Urinary bladder (tissue), 4 donors: ENCODE measurements around the gene SRCIN1. TPM values are rescaled to one million over a fixed set of nuclear protein-coding genes. Genes with fewer than 3 reads are reported as not detected.

Experiments
- DNase-seq: peaks from one replicate; pipeline ENCODE4 v3.0.0-alpha.2; 2015; ENCODE audit errors: extremely low spot score
- H3K27ac ChIP-seq: one replicate; pipeline ENCODE4 v1.5.1; 2013; ENCODE audit warnings: low read depth, mild to moderate bottlenecking, moderate library complexity
- H3K36me3 ChIP-seq: one replicate; pipeline ENCODE4 v1.6.1; 2013; ENCODE audit warnings: mild to moderate bottlenecking, moderate library complexity; ENCODE audit not compliant: insufficient read depth
- H3K4me1 ChIP-seq: one replicate; pipeline ENCODE4 v1.6.1; 2013; ENCODE audit warnings: mild to moderate bottlenecking, moderate library complexity; ENCODE audit not compliant: insufficient read depth
- H3K4me3 ChIP-seq: one replicate; pipeline ENCODE4 v1.5.1; 2013; ENCODE audit warnings: low read depth, low read length
- WGBS: extraction: QIAGEN DNeasy Blood & Tissue Kit; methylation state at CpG from one replicate; pipeline ENCODE4 v1.1.7; 2013; 5-methylcytosine and 5-hydroxymethylcytosine counted together
- polyA plus RNA-seq: library from polyadenylated mRNA; stranded (reverse); fragments of 200-250 nt; gene quantifications from one replicate; pipeline ENCODE4 v1.2.3, GENCODE V29; 2013
- total RNA-seq: library from RNA; depleted of rRNA; stranded (reverse); fragments of >200 nt; gene quantifications from one replicate; pipeline ENCODE4 v1.2.3, GENCODE V29; 2014
- donor health status: healthy with polysubstance abuse.
- donor health status: healthy.

Gene SRCIN1
- total and polyA plus RNA-seq, 2 donors: 2.7 to 3.0 TPM

DNA sequence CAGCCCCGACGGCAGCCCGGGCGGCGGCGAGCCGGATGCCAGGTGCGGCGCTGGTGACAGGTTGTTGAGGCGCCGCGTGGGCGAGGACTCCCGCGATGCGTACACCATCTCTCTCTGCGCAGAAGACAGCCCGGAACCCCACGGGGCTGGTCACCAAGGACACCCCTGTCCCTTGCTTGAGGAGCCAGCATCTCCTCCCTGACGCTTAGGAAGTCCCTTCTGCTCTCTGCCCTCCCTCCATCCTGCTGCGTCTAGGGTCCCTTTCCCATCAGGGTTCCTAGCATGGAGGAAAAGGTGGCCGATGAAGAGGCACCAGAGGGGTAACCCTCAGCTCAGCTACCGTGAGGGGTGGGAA lies 43.6 kb downstream of the SRCIN1 start:
- WGBS: 13% methylated on average over 23 of the region's 23 CpGs
- no peak for DNase-seq
- Histone ChIP-seq H3K27ac (no peak overlapping the region), H3K4me3 (no peak overlapping the region), H3K4me1 (no peaks in the 10 kb centered on the region), H3K36me3 (no peaks in the 10 kb centered on the region)

DNA sequence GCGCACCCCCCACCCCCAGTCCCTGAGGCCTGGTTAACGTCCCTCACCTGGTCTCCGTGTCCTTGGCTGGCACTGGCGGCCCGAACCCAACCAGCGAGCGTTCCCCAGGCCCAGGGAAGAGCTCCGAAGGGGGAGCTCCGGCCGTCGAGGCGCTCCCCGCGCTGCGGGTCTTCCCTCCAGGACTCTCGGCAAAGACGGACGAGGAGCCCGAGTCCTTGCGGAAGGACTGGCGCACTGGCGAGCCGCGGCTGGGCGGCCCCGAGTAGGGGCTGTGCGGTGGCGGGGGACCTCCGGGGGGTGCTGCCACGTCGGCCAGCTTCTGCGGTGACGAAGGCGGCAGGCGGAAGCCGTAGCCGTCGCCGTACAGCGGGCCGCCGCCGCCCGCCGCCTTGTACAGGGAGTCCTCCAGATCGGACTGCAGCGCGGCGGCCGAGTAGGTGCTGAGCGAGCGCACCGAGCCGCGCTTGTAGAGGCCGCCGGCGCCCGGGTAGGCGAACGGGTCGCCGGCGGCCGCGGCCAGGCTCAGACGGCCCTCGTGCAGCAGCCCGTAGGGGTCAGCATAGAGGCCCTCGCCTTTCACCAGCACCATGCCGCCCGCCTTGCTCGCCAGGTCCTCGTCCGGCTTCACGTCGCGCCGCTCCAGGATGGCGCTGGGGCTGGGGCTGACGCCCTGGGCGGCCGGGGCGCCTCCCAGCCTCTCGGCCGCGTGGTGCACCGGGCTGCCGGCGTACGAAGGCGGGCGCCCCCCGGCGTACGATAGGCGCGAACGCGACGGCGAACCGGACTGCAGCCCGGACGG lies 44.1 kb downstream of the SRCIN1 start:
- WGBS: 8% methylated on average over 105 of the region's 105 CpGs
- H3K4me1 ChIP-seq: no peaks in the 10 kb centered on the region
- no peaks in the 10 kb centered on the region for H3K36me3 ChIP-seq
- DNase-seq: no peak
- H3K4me3 ChIP-seq: no peak overlapping the region
- H3K27ac ChIP-seq: no peak overlapping the region

DNA sequence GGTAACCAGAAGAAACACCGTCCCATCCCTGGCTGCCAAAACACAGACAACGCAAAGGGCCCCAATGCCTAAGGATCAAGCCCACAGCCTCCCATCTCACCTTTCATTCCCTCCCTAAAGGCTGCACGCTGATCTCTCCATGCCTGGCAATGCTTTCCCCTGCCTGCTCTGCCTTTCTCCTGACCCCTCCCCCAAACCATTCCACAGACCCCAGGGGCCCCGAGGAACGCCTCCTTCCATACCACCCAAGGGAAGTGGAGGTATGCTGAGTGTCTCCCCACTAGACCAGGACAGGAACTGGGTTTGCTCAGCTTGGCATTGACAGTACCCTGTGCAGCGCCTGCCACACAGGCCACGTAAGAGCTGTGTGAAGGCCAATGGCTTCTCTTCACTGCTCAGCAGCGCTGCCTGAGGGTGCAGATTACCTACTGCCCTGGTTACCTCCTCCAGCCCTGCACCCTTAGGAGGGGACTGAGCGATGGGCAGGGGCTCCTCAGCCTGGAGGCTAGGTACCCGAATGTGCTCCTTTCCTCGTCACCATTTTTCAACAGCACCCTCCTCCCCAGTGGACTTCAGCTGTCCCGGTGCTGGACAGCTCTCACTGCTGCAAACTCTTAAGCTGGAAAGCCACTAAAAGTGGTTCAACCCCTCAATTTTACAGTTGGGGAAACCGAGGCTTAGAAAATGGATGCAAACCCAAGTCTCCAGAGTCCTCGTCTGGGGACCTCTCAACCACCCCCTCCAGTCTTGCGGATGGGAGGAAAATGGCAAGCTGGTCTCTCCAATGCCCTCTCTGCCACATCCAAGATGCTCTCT lies 45.0 kb downstream of the SRCIN1 start:
- 23% methylated on average over 15 of the region's 15 CpGs for WGBS
- Histone ChIP-seq H3K27ac (no peak overlapping the region), H3K4me1 (no peaks in the 10 kb centered on the region), H3K4me3 (no peak overlapping the region), H3K36me3 (no peaks in the 10 kb centered on the region)
- DNase-seq: no peak

DNA sequence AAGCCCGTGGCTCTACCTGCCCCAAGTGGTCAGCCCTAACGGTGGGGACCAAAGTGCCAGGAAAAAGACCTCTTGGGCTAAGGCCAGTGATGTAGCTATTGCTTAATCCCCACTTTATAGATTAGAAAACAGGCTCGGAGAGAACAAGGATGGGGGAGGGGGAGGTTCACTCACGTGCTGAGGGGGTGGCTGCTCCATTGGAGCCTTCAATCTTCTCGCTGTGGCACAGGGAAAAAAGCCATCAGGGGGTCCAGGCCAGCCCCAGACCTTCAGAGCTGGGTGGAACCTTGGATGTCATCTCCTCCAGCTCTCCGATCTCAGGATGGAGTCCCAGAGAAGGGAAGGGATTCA lies 45.9 kb downstream of the SRCIN1 start:
- 16% methylated on average over 6 of the region's 6 CpGs for WGBS
- H3K4me1 ChIP-seq: no peaks in the 10 kb centered on the region
- no peak for DNase-seq
- no peak overlapping the region for H3K4me3 ChIP-seq
- H3K27ac ChIP-seq: no peak overlapping the region
- no peaks in the 10 kb centered on the region for H3K36me3 ChIP-seq

DNA sequence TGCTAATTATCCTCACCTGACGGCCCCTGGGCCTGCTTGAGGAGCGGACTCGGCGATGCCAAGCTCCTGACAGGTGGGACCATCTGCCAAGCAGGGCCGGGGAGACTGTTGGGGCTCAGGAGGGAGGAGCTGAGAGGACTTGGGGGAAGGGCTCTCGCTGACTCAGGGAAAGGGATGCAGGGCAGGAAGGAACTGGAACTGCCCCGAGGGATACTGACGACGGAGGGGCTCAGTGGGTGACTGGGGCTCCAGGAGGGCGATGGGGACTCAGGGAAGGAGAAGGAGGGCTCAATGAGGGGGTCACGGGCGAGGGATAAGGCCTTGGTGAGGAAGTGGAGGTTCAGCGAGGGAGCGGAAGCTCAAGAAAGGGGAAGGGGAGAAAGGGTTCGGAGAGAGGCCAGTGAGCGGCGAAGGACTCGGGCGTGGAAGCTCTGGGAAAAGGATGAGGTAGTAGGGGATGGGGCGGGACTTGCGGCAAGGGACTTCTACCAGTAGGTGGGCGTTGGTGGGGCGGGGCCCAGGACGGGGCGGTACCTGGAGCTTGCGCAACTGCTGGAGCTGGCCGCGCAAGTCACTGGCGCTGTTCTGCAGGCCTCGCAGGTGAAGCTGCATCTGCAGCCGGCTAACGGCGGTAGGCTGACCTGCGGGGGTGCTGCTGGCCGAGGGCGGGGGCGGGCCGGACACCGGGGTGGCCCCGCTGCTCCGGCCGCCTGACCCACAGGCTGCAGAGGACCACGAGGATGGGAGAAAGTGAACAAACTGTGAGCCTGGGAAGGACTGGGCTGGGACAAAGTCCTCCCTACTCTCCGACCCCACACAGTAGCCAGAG lies 46.5 kb downstream of the SRCIN1 start:
- Histone ChIP-seq H3K27ac (peak overlapping the region; percentile 79), H3K4me3 (peak overlapping the region; percentile 21), H3K4me1 (no peaks in the 10 kb centered on the region), H3K36me3 (no peaks in the 10 kb centered on the region)
- 6% methylated on average over 44 of the region's 44 CpGs for WGBS
- peak; percentile 49 for DNase-seq

DNA sequence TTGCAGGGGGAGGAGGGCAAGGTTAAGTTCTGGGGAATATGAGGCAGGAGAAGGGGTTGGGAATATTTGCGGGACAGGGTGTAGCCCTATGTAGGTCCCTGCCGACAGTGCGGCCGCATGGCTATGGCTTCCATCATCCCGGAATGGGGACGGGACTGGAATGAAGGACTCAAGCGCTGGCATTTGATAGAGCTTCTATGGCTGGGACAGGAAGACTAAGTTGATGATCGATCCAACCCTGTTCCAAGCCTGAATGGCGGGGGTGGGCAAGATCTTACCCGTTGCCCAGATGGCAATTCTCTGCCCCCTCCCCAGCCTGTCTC lies 47.1 kb downstream of the SRCIN1 start:
- WGBS: 5% methylated on average over 10 of the region's 10 CpGs
- no peaks in the 10 kb centered on the region for H3K36me3 ChIP-seq
- DNase-seq: no peak
- H3K4me1 ChIP-seq: no peaks in the 10 kb centered on the region
- peak overlapping the region; percentile 36 for H3K4me3 ChIP-seq
- H3K27ac ChIP-seq: peak overlapping the region; percentile 79

DNA sequence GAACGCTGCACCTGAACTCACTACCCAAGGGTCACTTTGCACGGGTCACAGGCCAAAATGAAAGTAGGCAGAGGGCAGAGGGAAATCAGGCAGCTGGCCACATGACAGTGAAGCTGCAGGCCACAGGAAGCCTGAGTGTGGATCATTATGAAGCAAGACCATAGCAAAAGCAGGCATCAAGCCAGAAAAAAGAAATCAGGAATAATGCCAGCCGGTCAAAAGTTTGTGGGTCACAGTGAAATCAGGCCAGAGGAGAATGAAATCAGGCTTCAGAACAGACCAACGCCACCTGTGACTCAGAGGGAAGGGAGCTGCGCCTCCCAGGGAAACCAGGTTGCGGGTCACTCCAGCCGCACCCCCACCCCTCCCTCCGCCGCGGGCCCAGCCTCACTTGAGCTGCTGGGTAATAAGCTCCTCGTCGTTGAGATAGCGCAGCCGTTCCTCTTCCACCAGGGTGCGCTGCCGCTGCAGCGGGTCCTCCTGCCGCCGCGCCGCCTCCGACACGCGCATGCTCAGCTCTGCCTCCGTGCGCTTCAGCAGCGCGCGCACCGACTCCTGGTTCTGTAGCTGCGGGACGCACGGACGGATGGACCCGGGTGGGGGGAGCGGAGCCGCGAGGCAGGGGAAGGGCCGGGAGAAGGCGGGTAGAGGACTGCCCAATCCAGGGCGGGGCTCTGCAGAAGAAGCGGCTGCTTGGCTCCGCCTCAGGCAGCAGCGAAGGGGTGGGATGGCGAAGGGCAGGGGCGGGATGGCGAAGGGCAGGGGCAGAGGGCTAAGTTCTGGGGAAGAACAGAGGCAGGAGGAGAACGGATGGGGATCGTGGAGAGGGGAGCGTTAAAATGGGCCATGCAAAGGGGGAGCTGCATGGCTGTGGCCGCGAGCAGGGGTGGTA lies 47.7 kb downstream of the SRCIN1 start:
- Histone ChIP-seq H3K36me3 (no peaks in the 10 kb centered on the region), H3K4me1 (no peaks in the 10 kb centered on the region), H3K4me3 (peak overlapping the region; percentile 36), H3K27ac (peak overlapping the region; percentile 51)
- DNase-seq: peak; percentile 84
- 3% methylated on average over 52 of the region's 52 CpGs for WGBS

DNA sequence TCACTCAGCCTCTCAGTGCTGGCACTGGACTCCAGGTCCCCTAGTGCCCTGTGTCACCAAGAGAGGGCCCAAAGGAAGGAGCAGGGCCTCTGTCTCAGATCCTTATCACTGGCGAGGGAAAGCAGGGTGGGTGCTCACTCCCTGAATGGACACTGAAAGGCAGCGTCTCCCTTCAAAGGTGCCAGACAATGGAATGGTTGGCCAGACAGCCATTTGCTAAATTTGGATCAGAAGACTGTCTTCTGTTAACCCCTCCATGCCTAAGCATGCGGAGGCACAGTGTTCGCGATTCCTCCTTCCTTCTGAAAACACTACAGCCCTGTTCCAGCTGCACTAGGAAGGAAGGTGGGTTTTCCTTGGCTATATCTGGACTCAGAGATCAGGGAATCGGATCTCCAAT lies 48.4 kb downstream of the SRCIN1 start:
- Histone ChIP-seq H3K36me3 (no peaks in the 10 kb centered on the region), H3K4me3 (no peak overlapping the region), H3K4me1 (no peaks in the 10 kb centered on the region), H3K27ac (peak overlapping the region; percentile 54)
- no peak for DNase-seq
- WGBS: 64% methylated on average over 6 of the region's 6 CpGs

DNA sequence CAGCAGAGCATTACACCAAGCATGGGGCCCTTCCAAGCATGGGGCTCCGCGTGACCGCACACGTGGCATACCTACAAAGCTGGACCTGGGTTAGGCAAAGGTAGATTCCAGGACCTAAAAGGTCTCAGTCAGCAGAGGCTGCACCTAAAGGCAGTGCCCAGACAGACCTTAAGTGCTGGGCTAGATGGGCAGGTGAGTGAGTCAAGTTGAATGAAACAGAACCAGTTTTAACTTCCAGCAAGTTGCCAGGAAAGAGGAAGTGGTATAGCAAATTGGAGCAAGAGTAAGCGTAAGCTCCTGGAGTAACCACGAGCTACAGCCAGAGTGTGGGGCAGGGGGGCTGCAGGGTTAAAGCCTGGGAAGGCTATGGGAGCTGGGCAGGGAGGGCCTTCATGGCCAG lies 49.5 kb downstream of the SRCIN1 start:
- 88% methylated on average over 6 of the region's 6 CpGs for WGBS
- H3K4me3 ChIP-seq: no peak overlapping the region
- no peak for DNase-seq

DNA sequence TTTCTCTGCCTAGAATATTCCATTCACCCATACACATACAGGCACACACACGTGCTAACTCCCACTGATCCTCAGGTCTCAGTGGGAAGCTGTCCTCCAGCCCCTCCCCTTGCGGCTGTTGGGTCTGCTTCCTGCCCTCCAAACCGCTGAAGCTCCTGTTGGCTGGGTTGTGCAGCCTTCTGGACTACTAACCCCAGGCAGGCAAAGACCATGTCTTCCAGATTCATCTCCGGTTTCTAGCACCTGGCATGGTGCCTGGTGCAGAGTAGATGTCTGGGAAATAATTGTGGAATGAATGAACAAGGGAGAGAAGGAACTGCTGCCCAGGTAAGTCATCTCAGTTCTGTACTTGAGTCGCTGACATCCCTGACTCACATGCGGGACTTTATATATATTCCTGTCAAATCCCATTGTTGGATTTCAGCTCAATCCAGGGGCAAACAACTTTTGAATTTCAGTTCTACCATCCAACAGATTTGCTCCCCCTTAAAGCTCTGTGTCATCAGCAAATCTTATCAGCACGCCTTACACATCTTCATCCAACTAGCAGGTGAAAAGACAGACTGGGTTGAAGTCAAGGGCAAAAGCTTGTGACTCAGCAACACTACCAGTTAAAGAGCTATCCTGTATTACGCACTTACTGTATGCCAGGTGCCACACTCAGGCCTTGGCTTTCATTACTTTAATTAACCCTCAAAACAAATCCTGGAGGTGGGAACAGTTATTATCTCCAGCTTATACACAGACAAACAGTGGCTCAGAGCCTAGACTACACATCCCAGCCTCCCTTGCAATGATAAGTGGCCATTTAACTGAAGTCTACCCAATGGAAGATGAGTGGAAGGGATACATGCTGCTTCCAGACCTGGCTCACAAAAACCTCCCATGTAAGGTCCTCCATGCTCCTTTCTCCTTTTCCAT lies 51.1 kb downstream of the SRCIN1 start:
- no peaks in the 10 kb centered on the region for H3K4me1 ChIP-seq
- DNase-seq: no peak
- no peak overlapping the region for H3K4me3 ChIP-seq
- WGBS: 62% methylated on average over 8 of the region's 8 CpGs
- H3K27ac ChIP-seq: no peak overlapping the region
- H3K36me3 ChIP-seq: no peaks in the 10 kb centered on the region

More for the DNA sequence above, 49.5 kb downstream of the SRCIN1 start:
- Histone ChIP-seq H3K36me3 (no peaks in the 10 kb centered on the region), H3K27ac (peak overlapping the region; percentile 61), H3K4me1 (no peaks in the 10 kb centered on the region)

DNA sequence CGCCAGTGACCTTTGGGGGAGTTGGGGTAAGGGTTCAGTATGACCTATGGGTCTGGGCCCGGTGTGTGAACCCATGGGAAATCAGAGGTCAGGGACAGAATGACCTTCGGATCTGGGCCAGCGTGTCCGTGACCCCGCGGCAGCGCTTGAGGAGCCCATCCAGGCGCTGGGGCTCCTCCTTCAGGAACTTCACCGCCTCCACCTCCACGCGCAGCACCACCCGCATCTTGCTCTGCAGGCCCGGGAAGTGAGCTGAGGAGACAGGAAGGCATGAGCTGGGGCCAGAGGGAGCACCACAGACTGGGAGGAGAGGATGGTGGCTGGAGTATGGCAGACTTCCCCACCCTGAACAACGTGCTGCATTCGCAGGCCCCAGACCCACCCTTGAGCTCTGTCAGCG lies 53.4 kb downstream of the SRCIN1 start:
- DNase-seq: no peak
- H3K4me1 ChIP-seq: no peaks in the 10 kb centered on the region
- no peaks in the 10 kb centered on the region for H3K36me3 ChIP-seq
- no peak overlapping the region for H3K27ac ChIP-seq
- no peak overlapping the region for H3K4me3 ChIP-seq
- WGBS: 91% methylated on average over 17 of the region's 17 CpGs

DNA sequence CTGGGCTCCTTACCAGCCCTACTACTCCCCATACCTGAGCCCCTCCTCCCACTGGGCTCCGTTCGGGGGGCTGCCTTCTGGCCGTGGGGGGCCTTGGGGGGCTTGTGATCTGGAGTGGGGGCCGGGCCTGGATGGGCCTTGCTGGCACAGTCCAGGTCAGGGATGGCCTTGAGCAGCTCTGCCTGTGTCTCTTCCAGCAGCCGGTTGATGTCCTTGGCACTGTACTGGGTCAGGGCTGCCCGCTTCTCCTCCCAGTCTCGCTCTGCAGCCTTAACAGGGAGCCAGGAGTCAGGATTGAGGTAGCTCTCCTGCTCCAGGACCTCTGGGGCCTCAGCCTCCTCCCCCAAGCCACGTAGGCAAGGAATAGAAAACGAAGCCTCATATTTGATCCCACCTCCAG lies 54.6 kb downstream of the SRCIN1 start:
- Histone ChIP-seq H3K36me3 (no peaks in the 10 kb centered on the region), H3K27ac (no peak overlapping the region), H3K4me3 (no peak overlapping the region), H3K4me1 (no peaks in the 10 kb centered on the region)
- DNase-seq: no peak
- 82% methylated on average over 9 of the region's 9 CpGs for WGBS
